GM12874 (cell line): ENCODE results near the gene SPINT1.

Experiments used
- CTCF ChIP-seq: IDR thresholded peaks from 2 replicates; pipeline ENCODE4 v1.5.1; 2011; ENCODE audit warnings: low read depth, mild to moderate bottlenecking, control low read depth, low read length, moderate library complexity; ENCODE audit not compliant: insufficient read depth

SPINT1 gene

GRCh38 chr15:40875991-40876730, 32.3 kb downstream of the SPINT1 start:
- TF ChIP-seq CTCF, result no peak

- no peak for TF ChIP-seq CTCF
Observed at GRCh38 chr15:40877694-40878093, 33.8 kb downstream of the SPINT1 start.

DNA sequence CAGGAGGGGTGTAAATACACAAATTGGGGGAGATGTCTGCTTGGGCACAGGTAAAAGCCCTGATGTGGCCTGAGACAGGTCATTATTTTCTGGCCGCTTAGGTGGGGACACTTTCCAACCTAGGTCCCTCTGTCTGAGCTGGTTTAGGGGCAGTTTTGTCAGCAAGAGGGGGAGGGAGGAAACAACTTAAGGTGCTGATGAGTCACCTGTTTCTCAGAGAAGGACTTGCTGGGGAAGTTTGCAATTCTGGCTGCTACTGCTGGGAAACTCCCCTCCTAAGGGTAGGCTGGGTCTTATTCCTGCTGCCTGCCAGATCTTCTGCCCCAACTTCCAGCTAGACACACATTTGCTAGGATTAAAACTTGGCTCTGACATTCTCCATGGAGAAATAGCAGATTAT, 34.9 kb downstream of the SPINT1 start:
- no peak for TF ChIP-seq CTCF

DNA sequence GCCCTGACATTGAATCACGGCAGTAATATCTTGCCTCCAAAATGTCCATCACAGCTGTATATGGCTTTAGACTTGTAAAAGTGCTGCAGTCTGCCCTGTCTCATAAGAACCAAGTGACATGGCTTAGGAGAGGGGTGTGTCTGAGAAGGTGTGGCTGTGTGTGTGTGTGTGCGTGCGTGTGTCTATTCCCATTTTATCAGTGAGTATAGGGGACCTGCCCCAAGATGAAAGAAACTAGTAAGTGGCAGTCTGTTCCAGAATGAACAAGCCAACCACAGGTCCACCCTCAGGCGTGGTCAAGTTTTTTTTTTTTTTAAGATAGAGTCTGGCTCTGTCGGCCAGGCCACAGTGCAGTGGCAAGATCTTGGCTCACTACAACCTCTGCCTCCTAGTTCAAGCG, 35.8 kb downstream of the SPINT1 start:
- no peak for TF ChIP-seq CTCF

DNA sequence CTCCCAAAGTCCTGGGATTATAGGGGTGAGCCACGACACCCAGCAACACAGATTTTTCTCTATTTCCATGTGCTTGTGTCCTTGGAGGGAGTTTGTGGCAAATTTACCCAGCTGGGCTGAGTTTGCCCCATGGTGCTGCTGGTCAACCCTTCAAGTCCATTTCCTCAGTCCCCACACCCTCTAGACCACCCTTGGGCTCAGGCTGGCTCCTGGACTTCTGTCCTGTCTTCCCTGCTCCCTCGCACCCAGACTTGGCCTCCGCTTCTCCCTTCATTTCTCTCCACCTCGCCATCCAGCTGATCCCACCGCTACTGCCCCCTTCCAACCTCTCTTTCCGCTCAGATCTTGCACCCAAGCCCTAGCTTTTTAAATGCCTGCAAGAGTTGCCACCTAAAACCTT, 37.5 kb downstream of the SPINT1 start:
- no peak for TF ChIP-seq CTCF

GRCh38 chr15:40886586-40886985, 42.7 kb downstream of the SPINT1 start:
- no peak for TF ChIP-seq CTCF

DNA sequence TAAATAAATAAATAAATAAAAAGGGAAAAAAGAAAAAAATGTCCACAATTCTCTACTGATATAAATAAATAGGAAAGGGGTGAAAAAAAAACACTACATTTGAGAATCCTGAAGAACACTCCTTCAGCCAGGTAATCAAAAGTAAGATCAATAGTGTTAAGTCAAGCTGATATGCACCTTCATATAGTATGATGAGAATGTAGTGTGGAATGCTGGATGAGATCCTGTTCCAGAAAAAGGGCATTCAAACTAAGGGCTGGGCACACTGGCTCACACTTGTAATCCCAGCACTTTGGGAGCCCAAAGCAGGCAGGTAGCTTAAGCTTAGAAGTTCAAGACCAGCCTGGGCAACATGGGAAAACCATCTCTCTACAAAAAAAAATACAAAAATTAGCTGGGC, 45.3 kb downstream of the SPINT1 start:
- no peak for TF ChIP-seq CTCF
